Loucy (cell line): ENCODE results near the gene VAV1.

Experiments used
- H2AFZ ChIP-seq: fragments of 200-600 bp; sonication (generic); 2 replicates; pipeline ENCODE4 v1.6.0; 2016; ENCODE audit warnings: antibody characterized with exemption, mild to moderate bottlenecking, low read length, moderate library complexity
- H3F3A ChIP-seq: fragments of 200-600 bp; 2 replicates; pipeline ENCODE4 v1.6.0; 2016; ENCODE audit warnings: antibody characterized with exemption, low read depth, mild to moderate bottlenecking
- H3K27me3 ChIP-seq: fragments of 200-600 bp; sonication (generic); 2 replicates; pipeline ENCODE4 v1.6.1; 2014; ENCODE audit warnings: low read length, mild to moderate bottlenecking; ENCODE audit not compliant: insufficient read depth, poor library complexity, severe bottlenecking
- H3K36me3 ChIP-seq: fragments of 200-600 bp; sonication (generic); 2 replicates; pipeline ENCODE4 v1.6.1; 2016; ENCODE audit warnings: low read length; ENCODE audit not compliant: insufficient read depth
- H3K4me1 ChIP-seq: fragments of 200-600 bp; sonication (generic); 2 replicates; pipeline ENCODE4 v1.5.1; 2014; ENCODE audit warnings: low read length, mild to moderate bottlenecking; ENCODE audit not compliant: insufficient read depth, poor library complexity, severe bottlenecking
- H3K4me2 ChIP-seq: fragments of 200-600 bp; sonication (generic); 2 replicates; pipeline ENCODE4 v1.6.0; 2014; ENCODE audit warnings: antibody characterized with exemption, low read length, low read depth, mild to moderate bottlenecking; ENCODE audit not compliant: poor library complexity, severe bottlenecking
- H3K4me3 ChIP-seq: fragments of 200-600 bp; sonication (generic); 2 replicates; pipeline ENCODE4 v1.5.1; 2014; ENCODE audit warnings: low read length, mild to moderate bottlenecking, mixed read lengths; ENCODE audit not compliant: poor library complexity, severe bottlenecking
- H3K79me2 ChIP-seq: fragments of 200-600 bp; sonication (generic); 2 replicates; pipeline ENCODE4 v1.6.1; 2014; ENCODE audit warnings: low read length; ENCODE audit not compliant: insufficient read depth
- H3K9ac ChIP-seq: fragments of 200-600 bp; sonication (generic); 2 replicates; pipeline ENCODE4 v1.6.0; 2014; ENCODE audit warnings: mild to moderate bottlenecking, low read depth, low read length, moderate library complexity; ENCODE audit not compliant: poor library complexity, severe bottlenecking
- H3K9me2 ChIP-seq: fragments of 200-600 bp; sonication (generic); replicated peaks from 2 replicates; pipeline ENCODE4 v1.6.1; 2016; ENCODE audit warnings: low read depth, low read length, mixed read lengths
- H3K9me3 ChIP-seq: fragments of 200-600 bp; sonication (generic); 2 replicates; pipeline ENCODE4 v1.6.1; 2014; ENCODE audit warnings: mild to moderate bottlenecking, antibody characterized with exemption, low read length, low read depth; ENCODE audit not compliant: insufficient read depth
- H4K20me1 ChIP-seq: fragments of 200-600 bp; sonication (generic); 2 replicates; pipeline ENCODE4 v1.6.0; 2014; ENCODE audit warnings: antibody characterized with exemption, low read length, mild to moderate bottlenecking; ENCODE audit not compliant: insufficient read depth, poor library complexity, severe bottlenecking
- EZH2phosphoT487 ChIP-seq: fragments of 200-600 bp; IDR thresholded peaks from 2 replicates; pipeline ENCODE4 v1.6.1; 2018; ENCODE audit warnings: antibody characterized with exemption, mild to moderate bottlenecking, moderate library complexity, borderline replicate concordance
- TF ChIP-seq, protein P1 (sequence below): fragments of 200-600 bp; sonication (generic); conservative IDR thresholded peaks from 2 replicates; pipeline ENCODE4 v1.5.1; 2014; ENCODE audit warnings: mild to moderate bottlenecking, antibody characterized with exemption, low read length

VAV1 gene

DNA sequence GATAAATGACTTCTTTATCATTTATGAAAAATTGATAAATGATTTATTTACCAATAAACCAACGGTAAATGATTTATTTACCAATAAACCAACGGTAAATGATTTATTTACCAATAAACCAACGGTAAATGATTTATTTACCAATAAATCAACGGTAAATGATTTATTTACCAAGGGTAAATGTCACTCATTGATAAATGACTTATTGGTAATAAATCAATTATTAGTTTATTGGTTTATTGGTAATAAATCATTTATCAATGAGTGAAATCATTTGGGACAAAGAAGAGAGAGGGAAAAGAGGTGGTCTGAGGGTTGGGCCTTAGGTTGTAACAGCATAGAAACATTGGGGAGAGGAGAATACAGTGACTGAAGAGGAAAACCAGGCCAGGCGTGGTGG is 21.5 kb downstream of the VAV1 start:
- H3K79me2 ChIP-seq, result peaks cover 100% of the 10 kb centered on the region
- no peaks in the 10 kb centered on the region for H3K9me2 ChIP-seq
- no peaks in the 10 kb centered on the region; the same call in 1 of the 2 replicates for H3K9me3 ChIP-seq
- peaks cover 62% of the 10 kb centered on the region for H4K20me1 ChIP-seq
- H3K27me3 ChIP-seq, result no peaks in the 10 kb centered on the region
- H2AFZ ChIP-seq, result no peak overlapping the region
- no peak overlapping the region for H3K4me3 ChIP-seq
- peaks cover 6% of the 10 kb centered on the region for H3K4me1 ChIP-seq
- H3K9ac ChIP-seq, result no peak overlapping the region
- peaks cover 67% of the 10 kb centered on the region for H3K36me3 ChIP-seq
- no peaks in the 10 kb centered on the region for H3F3A ChIP-seq
- H3K4me2 ChIP-seq, result no peak overlapping the region
- no peak for TF ChIP-seq EZH2phosphoT487
- TF ChIP-seq, protein P1, sequence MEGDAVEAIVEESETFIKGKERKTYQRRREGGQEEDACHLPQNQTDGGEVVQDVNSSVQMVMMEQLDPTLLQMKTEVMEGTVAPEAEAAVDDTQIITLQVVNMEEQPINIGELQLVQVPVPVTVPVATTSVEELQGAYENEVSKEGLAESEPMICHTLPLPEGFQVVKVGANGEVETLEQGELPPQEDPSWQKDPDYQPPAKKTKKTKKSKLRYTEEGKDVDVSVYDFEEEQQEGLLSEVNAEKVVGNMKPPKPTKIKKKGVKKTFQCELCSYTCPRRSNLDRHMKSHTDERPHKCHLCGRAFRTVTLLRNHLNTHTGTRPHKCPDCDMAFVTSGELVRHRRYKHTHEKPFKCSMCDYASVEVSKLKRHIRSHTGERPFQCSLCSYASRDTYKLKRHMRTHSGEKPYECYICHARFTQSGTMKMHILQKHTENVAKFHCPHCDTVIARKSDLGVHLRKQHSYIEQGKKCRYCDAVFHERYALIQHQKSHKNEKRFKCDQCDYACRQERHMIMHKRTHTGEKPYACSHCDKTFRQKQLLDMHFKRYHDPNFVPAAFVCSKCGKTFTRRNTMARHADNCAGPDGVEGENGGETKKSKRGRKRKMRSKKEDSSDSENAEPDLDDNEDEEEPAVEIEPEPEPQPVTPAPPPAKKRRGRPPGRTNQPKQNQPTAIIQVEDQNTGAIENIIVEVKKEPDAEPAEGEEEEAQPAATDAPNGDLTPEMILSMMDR, result no peak

DNA sequence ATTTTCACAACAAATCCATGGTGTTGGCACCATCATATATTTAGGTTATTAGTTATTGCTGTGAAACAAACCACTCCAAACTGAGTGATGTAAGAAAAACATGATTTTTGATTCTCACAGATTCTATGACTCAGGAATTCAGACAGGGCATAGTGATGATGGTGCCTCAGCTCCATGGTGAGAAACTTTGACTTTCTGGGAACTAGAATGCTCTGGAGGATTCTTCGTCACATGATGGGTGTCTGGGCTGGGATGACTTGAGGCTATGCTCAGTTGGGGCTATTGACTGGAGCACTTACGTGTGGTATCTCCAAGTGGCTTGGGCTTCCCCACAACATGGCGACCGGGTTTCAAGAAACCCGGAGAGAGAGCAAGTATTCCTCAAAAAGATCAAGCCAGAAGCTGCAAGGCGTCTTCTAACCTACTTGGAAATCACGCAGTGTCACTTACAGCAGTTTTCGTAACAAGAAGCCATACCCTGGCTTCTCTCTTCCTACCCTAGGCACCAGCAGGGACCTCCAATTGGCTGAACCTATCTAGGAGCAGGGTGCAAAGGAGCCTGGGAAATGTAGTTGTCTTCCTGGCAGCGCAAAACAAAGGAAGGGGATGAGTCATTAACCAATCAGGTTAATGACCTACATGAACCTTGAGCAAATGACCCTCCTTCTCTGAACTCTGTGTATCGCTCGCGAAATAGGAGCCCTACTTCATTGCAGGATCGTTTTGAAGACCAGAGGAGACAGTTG is 22.4 kb downstream of the VAV1 start:
- H3K9me2 ChIP-seq, result no peaks in the 10 kb centered on the region
- H3K79me2 ChIP-seq, result peaks cover 100% of the 10 kb centered on the region
- peaks cover 62% of the 10 kb centered on the region for H4K20me1 ChIP-seq
- H3K9me3 ChIP-seq, result no peaks in the 10 kb centered on the region; the same call in 1 of the 2 replicates
- H3K4me1 ChIP-seq, result peaks cover 7% of the 10 kb centered on the region
- no peak overlapping the region for H3K4me2 ChIP-seq
- H3K27me3 ChIP-seq, result no peaks in the 10 kb centered on the region
- 0 out of 2 replicates have a peak, but pooled peaks cover 2% of the 10 kb centered on the region for H3F3A ChIP-seq
- TF ChIP-seq EZH2phosphoT487, result no peak
- TF ChIP-seq, protein P1, result no peak
- no peak overlapping the region for H3K4me3 ChIP-seq
- peaks cover 59% of the 10 kb centered on the region for H3K36me3 ChIP-seq
- H2AFZ ChIP-seq, result no peak overlapping the region
- no peak overlapping the region for H3K9ac ChIP-seq

DNA sequence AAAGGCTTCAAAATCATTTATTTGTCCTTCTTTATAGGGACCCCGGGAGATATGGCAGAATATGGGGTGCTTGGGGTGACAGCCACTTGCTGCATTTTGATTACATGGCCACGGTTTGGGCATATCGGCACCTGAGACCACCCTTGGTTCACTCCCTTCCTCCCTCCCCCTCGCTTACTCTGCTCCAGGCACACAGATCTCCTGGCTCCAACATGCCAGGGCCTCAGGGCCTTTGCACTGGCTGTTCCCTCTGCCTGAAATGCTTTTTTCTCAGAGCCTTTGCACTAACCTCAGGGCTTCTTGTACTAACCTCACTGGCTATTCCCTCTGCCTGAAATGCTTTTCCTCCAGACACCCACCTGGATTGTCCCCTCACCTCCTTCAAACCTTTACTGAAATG is 23.8 kb downstream of the VAV1 start:
- peaks cover 98% of the 10 kb centered on the region for H3K79me2 ChIP-seq

More for the DNA sequence above, 23.8 kb downstream of the VAV1 start:
- no peak overlapping the region for H3K9ac ChIP-seq
- H3K4me1 ChIP-seq, result peaks cover 21% of the 10 kb centered on the region
- H3K9me2 ChIP-seq, result no peaks in the 10 kb centered on the region
- no peak overlapping the region for H2AFZ ChIP-seq
- no peak overlapping the region for H3K4me2 ChIP-seq
- H3K9me3 ChIP-seq, result no peaks in the 10 kb centered on the region
- H3F3A ChIP-seq, result peaks cover 12% of the 10 kb centered on the region; the same call in 1 of the 2 replicates
- peaks cover 54% of the 10 kb centered on the region for H4K20me1 ChIP-seq
- peaks cover 47% of the 10 kb centered on the region for H3K36me3 ChIP-seq
- TF ChIP-seq, protein P1, result no peak
- TF ChIP-seq EZH2phosphoT487, result no peak
- no peak overlapping the region for H3K4me3 ChIP-seq
- H3K27me3 ChIP-seq, result no peaks in the 10 kb centered on the region
